Measurements from ENCODE around the gene INHBA.

- no peak for TF ChIP-seq ZNF281 (CRISPR knock-in tag; IDR thresholded peaks at IDR 0.05)
- no peak for TF ChIP-seq ETV6 (CRISPR knock-in tag; IDR thresholded peaks at IDR 0.05)
- no peak for TF ChIP-seq USF2 (CRISPR knock-in tag; IDR thresholded peaks at IDR 0.05)
- no peak for TF ChIP-seq CTCF (IDR thresholded peaks at IDR 0.05)
- TF ChIP-seq ATF2 (CRISPR knock-in tag; IDR thresholded peaks at IDR 0.05; ENCODE audit: borderline replicate concordance, low read depth): no peak
- TF ChIP-seq SP1 (CRISPR knock-in tag; conservative IDR thresholded peaks at IDR 0.05): no peak
- TF ChIP-seq STAT6 (CRISPR knock-in tag; conservative IDR thresholded peaks at IDR 0.05; ENCODE audit: low read depth): no peak
- TF ChIP-seq FOXJ3 (CRISPR knock-in tag; IDR thresholded peaks at IDR 0.05; ENCODE audit: borderline replicate concordance): no peak
- TF ChIP-seq ESRRA (CRISPR knock-in tag; IDR thresholded peaks at IDR 0.05; ENCODE audit: borderline replicate concordance): no peak
- TF ChIP-seq JUN (CRISPR knock-in tag; IDR thresholded peaks at IDR 0.05): no peak
- TF ChIP-seq ATF3 (CRISPR knock-in tag; conservative IDR thresholded peaks at IDR 0.05): no peak
Observed at GRCh38 chr7:41729059-41729458, 26.2 kb upstream of the INHBA start.

Measured in WTC11 (cell line).